Activated CD8-positive, alpha-beta memory T cell treated with anti-CD3 and anti-CD28 coated beads for 1 hour (primary cell): ENCODE results near the gene IFI35.
"Not testable (repeated sequence)": the region's sequence is repeated elsewhere in the genome, so short reads cannot be mapped to it uniquely, and the experiment has no call there.

Source experiments
- DNase-seq, 2 donors: peaks; one replicate each; pipeline ENCODE4 v3.0.0-alpha.2; 2020; ENCODE audit warnings: low read depth in 1 of 2; ENCODE audit errors: extremely low read depth in 1 of 2

IFI35 gene

GRCh38 chr17:43044024-43044423 lies 37.4 kb downstream of the IFI35 start:
- no peak for DNase-seq

GRCh38 chr17:43051969-43052368 lies 45.4 kb downstream of the IFI35 start:
- no peak for DNase-seq

- not testable (repeated sequence) for DNase-seq
Observed at GRCh38 chr17:43053008-43053407, 46.4 kb downstream of the IFI35 start.

GRCh38 chr17:43056051-43056450 lies 49.5 kb downstream of the IFI35 start:
- DNase-seq, result no peak

- no peak for DNase-seq
Observed at GRCh38 chr17:43062984-43063638, 56.5 kb downstream of the IFI35 start.
